GM19324 (cell line): ENCODE results near the gene KISS1.

Experiments
- ATAC-seq: cut with Tn5 transposase; IDR thresholded peaks from one replicate; pipeline ENCODE4 v1.9.1; 2021; ENCODE audit warnings: mild to moderate bottlenecking, moderate library complexity; ENCODE audit not compliant: unreplicated experiment, low FRiP score

KISS1 gene

DNA sequence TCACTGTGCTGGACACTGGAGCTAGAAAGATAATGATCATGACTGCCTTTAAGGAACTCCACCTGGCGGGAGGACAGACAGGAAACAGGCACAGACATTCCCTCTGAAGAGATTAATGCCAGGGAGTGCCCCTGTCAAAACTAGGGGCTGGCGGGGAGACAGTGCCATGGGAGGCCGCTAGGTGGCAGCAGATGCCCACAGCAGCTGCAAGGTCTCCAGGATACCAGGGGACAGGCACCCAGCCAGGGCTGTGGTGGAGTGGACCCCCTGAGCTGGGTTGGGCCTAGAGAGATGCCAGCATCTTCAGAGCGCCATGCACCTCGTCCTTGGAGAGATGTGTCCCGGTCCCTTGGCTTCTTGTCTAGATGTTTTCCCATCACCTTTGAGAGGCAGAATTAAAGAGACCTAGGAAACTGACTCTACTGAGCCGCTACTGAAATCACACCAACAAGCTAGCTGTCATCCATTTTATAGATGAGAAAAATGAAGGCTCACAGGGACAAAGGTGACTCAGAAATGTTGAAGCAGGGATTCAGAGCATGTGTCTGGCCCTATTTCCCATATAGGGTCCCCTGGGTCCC is 33.7 kb downstream of the KISS1 start:
- ATAC-seq, result no peak

DNA sequence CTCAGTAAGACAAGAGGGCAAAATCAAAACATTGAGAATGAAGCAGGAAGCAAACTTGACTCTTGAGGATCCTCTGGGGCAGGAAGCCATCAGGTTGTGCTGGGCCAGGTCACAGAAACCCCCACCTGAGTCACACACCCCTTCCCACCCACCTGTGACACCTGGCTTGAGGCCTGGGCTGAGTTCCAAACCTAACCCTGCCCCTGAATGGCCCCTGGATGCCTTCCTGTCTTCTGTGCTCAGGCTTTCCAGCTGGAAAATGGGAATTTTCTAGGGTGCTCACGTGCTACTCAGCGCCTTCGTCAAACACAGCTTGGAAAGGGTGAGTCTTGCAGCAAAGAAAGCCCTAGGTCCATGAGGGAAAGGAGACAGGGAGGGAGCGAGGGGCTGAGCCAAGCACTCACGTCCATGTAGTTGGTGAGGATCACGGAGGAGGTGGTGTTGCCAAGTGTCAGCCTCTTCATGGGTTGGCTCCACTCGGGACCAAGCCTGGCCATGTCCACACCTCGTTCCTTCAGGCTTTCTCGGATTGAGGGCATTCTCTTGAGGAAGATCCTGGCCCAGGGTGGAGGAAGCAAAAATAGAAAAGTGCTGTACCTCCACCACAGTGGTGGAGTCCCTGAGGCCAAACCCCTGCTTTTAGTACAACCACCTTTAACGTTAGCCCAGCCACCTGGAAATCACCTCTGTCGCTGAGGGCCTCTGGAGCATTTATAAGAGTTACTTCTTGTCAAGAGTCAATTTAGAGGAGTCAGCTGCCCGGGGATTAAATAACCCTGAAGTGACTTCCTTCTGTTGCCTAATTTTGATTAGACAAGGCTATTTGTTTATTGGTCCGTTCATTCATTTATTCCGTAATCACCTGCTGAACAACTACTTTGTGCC is 34.4 kb downstream of the KISS1 start:
- no peak for ATAC-seq

DNA sequence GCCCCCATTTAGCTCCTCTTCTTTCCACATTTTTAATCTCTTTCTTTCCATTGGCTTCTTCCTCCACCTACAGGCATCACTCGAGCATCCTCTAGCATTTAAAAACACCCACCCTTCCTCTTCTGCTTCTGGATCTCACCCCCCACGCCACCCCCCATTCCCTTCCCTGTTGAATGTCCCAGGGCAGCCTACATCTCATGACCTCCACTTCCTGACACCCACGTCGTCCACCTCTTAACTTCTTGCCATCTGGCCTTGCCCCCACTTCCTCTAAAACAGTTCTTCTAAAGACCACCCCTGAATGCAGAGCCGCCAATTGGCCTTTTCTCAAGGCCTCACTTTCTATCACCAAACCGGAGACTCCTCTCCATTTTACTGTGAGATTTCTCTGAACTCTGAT is 38.3 kb downstream of the KISS1 start:
- no peak for ATAC-seq

DNA sequence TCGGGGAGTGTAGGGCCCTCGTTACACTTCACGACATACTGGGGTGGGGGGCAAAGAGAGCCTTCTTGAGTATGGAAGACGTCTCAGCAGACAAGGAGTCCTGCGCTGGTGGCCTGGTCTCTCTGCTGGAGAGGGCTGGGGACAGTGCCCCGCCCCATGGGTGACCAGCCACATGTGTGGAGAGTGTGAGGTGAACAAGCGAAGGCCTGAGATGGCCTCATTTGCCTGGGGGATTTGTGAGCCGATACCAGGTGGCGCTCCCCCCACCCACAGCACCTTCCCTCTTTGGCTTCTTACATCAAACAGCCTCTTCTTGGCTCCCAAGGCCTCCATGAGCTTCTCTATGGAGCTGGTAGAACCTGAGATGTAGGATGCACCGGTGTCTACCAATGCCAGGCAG is 40.4 kb downstream of the KISS1 start:
- no peak for ATAC-seq

DNA sequence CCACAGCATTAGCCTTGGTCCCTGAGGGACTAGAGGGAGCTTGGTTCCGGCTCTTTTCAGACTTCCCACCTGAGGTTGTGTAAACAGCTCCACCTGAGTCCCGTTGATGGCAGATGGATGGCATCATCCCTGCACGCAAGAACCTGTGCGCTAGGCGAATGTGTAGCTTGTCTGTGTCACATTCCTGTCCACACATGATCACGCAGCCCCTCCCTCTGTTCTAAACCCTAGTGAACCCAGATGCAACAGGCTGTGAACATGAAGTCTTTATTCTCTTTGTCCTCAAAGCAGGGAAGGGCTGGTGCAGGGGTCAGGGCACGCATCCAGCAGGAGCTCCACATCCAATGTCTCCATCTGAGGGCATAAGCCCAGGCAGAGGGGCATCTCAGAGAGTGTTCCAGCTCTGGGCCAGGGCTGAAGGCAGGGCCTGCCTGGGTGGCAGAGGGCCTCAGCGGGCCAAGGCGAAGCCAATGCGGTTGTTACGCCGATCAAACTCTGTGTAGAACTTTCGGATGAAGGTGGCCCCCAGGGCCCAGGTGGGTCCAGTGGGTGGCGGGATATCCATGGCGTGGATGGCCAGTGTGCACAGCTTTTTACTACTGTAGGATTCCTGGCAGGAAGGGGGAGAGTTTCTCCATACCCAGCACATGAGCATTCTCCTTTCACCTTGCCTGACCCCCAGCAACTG is 41.6 kb downstream of the KISS1 start:
- ATAC-seq, result no peak

DNA sequence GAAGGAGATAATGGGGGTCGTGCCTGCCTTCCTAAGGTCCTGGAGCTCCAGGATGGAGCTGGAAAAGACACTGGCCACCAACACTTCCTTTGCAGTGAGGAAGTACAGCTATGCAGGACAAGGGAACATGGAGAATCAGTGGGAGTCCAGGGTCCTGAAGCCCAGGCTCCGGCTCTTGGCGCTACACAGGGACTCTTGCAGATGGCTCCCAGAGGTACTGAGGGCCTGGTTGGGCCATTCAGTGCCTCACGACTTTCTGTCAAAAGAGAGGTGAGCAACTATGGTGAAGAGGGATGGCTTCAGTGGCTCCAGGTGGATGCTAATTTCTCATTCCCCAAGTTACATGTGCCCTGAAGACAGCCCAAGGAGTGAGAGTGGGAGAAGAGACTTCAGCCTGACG is 42.6 kb downstream of the KISS1 start:
- ATAC-seq, result no peak

DNA sequence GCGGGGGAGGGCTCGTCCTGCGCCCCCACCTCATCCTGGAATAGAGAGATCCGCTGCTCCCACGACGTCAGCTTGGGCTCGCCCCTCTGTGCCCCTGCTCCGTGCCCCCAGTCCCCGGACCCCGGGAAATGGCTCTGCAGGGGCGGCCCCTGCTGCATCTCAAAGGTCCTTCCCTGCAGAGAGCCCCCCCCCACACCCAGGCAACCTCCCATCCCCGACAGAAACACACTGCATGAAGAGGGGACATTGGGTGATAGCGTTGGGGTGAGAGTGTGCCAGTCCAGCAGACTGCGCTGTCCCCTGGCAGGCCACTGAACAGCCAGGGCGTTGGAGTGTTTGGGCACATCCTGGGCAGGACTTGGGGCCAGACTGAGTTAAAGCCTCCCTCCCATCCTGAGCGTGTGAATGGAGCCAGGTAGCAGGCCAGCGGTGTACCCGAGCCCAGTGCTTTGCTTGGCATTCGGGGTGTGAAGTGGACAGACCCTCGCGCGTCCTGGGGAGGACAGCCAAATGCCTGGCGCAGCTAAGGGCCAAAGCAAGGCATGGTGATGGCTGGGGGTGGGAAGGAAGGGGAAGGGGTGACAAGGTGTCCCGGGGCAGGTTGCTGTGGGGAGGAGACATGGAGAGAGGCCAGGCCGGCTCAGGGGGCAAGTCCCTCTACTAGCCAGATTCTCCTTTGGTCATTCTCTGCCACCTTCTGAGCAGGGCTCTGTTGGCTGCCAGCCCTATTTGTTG is 43.8 kb downstream of the KISS1 start:
- no peak for ATAC-seq

DNA sequence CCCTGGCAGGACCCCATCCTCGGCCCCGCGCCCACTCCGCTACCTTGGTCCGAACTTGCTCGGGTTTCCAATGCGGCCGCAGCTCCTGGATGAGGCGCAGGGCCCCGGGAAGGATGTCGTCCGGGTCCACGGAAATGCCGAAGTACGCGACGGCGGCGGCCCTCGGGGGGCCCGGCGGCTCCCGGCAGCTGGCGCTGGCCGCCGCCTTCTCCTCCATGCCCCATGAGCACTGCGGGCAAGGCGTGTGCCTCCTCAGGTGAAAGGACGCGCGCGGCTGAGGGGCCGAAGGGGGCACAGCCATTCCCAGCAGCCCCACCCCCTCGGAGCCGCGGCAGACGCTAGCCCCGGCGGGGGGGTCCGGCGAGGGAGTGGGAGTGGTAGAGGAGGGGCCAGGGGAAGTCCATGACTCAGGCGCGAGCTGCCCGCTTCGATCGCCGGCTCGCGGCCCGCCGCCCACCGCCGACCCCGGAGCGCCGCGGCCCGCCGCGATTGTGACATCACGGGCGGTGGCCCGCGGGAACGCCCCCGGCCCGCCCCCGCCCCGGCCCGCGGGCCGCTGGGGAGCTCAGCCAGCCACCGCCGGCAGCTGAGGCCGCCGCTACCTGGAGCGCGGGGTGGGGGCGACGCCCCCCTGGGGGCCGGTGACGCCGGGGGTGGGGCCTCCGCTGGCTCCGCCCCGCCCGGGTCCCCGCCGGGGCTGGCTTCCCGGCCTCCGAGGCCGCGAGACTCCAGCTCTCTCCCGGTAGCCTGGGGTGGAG is 44.6 kb downstream of the KISS1 start, which contains the start of gene ETNK2:
Gene ETNK2, minus strand, starts transcription at position 493 of the 758 bp plus-strand sequence. Its CDS starts 192 bp downstream, at position 301.
- ATAC-seq, result no peak

DNA sequence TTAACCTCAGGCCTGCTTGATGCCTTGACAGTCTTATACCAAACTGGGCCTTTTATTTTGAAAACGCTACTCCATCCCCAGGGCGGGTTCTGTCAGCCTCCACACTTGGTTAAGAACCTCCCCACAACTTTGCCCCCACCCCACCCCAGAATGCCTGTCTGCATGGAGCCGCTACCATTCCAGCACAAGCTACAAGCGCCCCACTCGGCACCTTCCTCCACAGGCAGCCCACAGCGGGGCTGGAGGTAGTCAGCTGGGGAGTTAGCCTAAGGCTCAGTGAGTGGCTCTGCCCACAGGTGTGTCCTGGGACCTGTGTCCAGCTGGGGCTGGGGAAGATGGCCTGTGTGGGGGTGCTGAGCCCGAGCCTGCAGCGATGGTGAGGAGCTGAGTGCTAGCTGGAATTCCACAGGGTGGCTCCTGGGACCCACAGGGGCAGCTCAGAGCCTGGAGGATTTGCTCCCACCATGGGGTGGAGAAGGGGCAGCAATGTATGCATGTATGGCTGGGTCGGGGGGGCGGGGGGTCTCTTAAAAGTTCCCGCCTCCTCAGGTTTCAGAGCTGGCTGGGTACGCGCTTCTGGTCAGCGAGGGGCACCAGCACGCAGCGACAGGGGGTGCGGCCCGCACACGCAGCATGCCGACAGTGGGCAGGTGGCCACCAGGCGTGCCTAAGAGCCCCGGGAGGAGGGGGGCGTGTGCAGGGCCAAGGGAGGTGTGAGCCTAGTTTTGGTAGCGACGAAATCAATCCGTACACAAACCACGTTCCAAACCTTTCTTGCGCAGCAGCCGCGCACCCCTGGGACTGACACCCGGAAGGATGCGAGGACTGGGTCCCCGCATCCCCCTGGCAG is 45.4 kb downstream of the KISS1 start:
- no peak for ATAC-seq

DNA sequence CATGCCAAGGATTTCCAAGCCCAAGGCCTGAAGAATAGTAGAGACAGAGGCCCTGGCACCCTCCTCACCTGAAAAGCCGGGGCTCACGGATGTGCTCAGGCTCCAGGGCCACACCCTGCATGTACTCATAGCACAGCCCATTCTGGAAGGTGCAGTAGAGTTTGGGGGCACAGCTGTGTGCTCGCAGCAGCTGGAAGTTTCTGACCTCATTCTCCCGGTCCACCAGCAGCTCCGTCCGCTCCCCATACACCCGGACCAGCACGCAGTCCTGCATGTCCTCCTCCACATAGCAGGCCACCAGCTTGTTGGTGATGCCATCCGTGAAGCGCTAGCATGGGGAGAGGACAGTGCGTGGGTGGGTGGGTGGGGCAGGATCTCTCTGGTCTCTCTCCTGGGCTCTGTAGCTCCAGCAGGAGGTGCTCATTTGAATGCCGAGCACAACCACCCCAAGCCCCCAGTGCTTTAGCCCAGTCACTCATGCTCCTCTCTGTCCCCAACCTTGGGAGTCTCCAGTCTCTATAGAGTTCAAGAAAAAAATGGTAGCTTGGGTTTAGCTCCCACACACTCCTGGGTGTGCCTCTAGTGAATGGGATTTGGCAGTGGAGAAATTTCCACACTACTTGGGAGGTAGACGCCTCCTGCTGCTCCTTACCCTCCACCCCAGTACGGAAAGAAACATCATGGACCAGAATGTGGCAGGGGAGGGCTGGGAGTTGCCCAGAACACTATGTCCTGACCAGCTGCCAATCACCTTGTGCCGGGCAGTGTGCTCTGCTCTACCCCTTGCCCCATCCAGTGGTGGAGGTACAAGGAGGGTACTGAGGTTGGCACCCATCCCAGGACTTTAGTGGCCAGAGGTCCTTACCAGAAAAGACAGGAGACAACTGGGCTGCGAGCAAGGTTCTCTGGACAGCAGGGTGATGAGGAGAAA is 46.4 kb downstream of the KISS1 start:
- no peak for ATAC-seq

DNA sequence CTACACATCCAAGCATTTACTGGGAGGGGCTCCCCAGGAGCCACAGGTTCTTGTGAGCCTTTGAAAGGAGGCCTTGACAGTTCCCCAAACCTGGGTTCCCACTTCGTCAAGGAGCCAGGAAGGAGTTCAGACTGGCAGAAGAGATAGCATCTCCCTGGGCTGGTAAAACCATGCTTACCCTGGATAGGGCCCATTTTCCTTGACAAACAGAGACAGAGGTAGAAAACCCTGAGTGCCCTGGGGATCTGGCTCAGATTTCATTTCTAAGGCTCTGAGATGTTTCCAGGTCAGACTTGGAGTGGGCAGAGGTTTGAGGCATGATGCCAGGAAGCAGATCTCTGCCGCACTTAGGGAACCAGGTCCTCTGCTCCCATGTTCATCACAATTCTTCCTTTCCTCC is 47.2 kb downstream of the KISS1 start:
- ATAC-seq, result no peak

DNA sequence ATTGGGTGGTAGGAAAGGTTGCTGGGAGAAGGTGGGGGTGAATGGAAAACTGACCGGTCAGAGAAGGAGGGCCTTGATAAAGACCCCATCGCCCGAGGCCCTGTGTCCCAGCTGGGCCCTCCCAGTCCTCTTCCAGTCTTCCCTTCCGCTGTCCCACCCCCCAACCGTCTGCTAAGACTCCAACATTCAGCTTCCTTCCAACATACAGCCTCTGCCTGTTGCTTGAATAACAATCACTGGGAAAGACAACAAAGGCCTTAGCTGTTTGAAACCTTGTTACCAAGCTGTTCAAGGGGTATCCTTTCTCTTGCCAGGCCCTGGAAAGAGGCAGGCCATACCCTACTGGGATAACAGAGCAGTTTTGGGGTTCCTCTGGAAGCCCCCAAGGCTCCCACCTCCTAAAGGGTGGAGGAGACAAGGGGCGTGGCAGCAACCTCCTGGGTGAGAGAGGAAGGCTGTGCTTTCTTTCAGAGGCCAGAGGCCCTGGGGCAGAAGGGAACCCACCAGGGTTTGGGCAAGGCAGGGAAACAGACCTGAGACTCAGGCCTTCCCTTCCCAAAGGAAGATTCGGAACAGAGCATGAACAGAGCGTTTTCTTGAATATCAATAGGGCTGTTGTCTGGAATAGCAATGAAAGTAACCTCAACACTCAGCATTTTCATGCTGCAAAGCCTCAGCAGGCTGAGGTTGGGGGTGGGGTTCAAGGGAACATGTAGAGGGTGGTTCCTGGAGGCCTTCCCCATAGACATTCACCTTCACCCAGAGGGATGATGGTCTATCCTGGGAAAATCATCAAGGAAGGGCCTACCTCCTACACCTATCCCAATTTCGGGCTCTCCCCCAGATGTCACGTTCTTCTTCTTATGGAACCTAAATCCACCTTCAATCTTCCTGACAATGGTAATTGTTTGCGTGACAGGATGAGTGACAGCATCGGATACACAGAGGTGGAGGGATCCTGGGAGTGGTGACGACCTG is 48.6 kb downstream of the KISS1 start:
- ATAC-seq, result no peak

DNA sequence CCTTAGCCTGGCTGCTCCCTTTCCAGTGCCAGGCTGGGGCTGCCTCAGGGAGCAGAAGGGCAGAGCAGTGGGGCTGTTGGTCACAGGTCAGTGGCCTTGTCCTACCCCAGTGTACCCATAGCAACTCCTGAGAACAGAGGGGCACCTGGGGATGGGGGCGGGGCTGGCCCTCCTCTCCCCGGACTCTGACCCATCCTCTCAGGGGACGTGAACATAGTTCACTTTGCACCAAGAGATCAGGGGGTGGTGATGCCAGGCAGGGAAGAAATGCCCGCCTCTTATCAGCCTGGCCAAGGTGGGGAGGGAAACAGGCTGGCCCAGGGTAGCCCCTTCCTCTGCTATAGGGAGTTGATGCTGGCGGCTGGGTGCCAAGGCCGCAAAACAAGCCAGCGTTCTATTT is 49.3 kb downstream of the KISS1 start:
- no peak for ATAC-seq

DNA sequence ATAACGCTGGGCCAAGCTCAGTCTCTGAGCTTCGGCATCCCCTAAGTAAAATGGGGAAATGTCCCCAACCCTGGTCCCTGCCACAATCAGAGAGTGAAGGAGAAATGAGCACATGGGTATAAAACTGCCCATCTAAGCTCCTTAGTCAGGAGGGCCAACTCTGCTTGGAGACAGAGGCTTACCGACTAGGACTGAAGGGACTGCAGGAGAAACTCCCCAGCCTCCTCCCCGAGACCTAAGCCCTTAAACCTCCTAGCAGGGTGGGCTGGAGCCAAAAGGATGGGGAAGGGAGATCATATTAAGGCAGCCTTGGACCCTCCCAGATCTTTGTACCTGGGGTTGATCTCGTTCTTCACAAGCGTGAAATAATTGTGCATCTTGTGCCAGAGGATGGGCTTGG is 50.0 kb downstream of the KISS1 start:
- ATAC-seq, result no peak

DNA sequence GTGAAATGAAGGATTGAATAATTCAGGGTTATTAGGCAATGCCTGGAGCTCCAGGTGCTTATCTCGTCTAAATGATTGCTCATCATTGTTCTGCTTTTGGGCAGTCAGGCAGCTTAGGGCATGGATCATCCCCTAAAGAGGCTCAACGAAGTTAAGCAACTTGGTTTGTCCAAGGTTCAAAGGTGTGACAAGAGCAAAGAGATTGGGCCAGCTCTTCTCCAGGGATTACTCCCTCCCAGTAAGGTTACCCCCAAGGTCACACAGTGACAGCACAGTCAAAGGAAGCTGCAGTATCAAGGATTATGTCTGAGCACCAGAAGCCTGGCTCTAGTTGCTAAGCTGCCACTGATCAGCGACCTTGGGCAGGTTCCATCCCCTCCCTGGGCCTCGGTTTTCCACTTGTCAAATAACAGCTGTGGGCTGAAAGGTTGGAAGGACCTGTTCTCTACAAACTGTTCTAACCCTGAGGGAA is 51.2 kb downstream of the KISS1 start:
- no peak for ATAC-seq

DNA sequence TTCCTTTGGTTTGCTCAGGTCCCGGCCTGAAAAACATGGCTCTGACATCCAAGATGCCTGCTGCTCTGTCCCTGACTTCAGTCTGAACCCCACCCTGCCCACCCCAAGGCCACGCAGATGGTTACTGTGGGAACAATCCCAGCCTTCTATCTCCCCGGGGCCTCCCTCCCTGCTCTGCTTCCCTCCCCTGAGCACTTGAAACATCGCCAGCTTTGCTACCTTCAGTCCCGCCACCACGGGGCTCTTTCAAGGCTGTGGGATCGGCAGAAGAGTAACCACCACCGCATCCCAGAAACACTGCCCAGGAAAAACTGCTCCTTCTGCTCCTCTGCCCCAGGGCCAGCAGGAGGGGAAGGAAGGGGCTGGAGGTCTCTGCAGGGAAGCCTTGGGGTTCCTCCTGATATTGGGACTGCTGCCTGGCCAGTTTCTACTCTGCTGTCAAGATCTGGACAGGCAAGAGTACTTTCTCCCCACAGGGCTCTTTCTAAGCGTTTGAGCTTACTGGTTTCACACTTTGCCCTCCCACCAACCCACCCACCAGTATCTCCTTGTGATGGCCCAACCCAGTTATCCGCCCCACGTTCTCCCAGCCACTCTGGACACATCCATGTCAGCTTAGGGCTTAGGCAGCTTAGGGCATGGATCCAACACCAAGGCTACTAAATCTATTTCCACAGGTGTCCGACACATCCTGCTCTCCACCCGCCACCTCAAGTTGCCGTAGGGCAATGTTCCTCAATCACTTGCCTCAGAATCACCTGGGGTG is 52.8 kb downstream of the KISS1 start:
- no peak for ATAC-seq
